Smooth muscle cell (in vitro differentiated cells): ENCODE measurements around the gene SNCAIP. TPM values are rescaled to one million over a fixed set of nuclear protein-coding genes. Genes with fewer than 3 reads are reported as not detected.
"Not testable (repeated sequence)": the region's sequence is repeated elsewhere in the genome, so short reads cannot be mapped to it uniquely, and the experiment has no call there.

ENCODE experiments used
- DNase-seq: peaks from one replicate; lab custom pipeline; 2025; ENCODE audit not compliant: unreplicated experiment; lab: John Stamatoyannopoulos, UW
- H2AFZ ChIP-seq: fragments of 200-600 bp; sonication (generic); 2 replicates; pipeline ENCODE4 v1.6.0; 2016; ENCODE audit warnings: antibody characterized with exemption, low read depth, mild to moderate bottlenecking
- H3F3A ChIP-seq: fragments of 200-600 bp; sonication (generic); 2 replicates; pipeline ENCODE4 v1.6.0; 2017; ENCODE audit warnings: antibody characterized with exemption, low read depth
- H3K27ac ChIP-seq: fragments of 200-600 bp; sonication (generic); 2 replicates; pipeline ENCODE4 v1.5.1; 2016; ENCODE audit warnings: low read depth, mild to moderate bottlenecking
- H3K27me3 ChIP-seq: fragments of 200-600 bp; sonication (generic); 2 replicates; pipeline ENCODE4 v1.6.1; 2016; ENCODE audit warnings: low read depth, mild to moderate bottlenecking
- H3K36me3 ChIP-seq: fragments of 200-600 bp; sonication (generic); 2 replicates; pipeline ENCODE4 v1.5.1; 2016; ENCODE audit warnings: low read depth
- H3K4me1 ChIP-seq: fragments of 200-600 bp; sonication (generic); 2 replicates; pipeline ENCODE4 v1.5.1; 2016; ENCODE audit warnings: low read depth
- H3K4me2 ChIP-seq: fragments of 200-600 bp; sonication (generic); 2 replicates; pipeline ENCODE4 v1.6.0; 2016; ENCODE audit warnings: mild to moderate bottlenecking
- H3K4me3 ChIP-seq: fragments of 200-600 bp; sonication (generic); 2 replicates; pipeline ENCODE4 v1.5.1; 2016; ENCODE audit warnings: mild to moderate bottlenecking
- H3K79me2 ChIP-seq: fragments of 200-600 bp; sonication (generic); 2 replicates; pipeline ENCODE4 v1.6.0; 2016; ENCODE audit warnings: low read depth, mild to moderate bottlenecking
- H3K9ac ChIP-seq: fragments of 200-600 bp; sonication (generic); 2 replicates; pipeline ENCODE4 v1.6.0; 2016; ENCODE audit warnings: low read depth
- H3K9me3 ChIP-seq: fragments of 200-600 bp; sonication (generic); replicated peaks from 2 replicates; pipeline ENCODE4 v1.5.1; 2016; ENCODE audit warnings: low read depth
- H4K20me1 ChIP-seq: fragments of 200-600 bp; sonication (generic); 2 replicates; pipeline ENCODE4 v1.6.0; 2016; ENCODE audit warnings: low read depth
- CTCF ChIP-seq: fragments of 200-600 bp; sonication (generic); IDR thresholded peaks from 2 replicates; pipeline ENCODE4 v1.5.1; 2017; ENCODE audit warnings: borderline replicate concordance, mild to moderate bottlenecking, antibody characterized with exemption; ENCODE audit not compliant: insufficient read depth, poor library complexity, severe bottlenecking
- WGBS: methylation state at CpG from one replicate; pipeline ENCODE4 v1.1.7; 2016; ENCODE audit warnings: low lambda C conversion rate; 5-methylcytosine and 5-hydroxymethylcytosine counted together
- polyA plus RNA-seq: library from polyadenylated mRNA; unstranded; fragments of >200 nt; fragmentation: Nextera tagmentation; extraction: Ambion mirVana; gene quantifications from 2 replicates; pipeline ENCODE4 v1.2.1, GENCODE V29; 2016
- total RNA-seq: library from RNA; depleted of rRNA; stranded (reverse); fragments of >200 nt; gene quantifications from 2 replicates; pipeline ENCODE4 v1.2.3, GENCODE V29; 2014

SNCAIP gene
- total and polyA plus RNA-seq, 2 experiments from 2014 or later, result 7.2 to 8.0 TPM

- H3K4me2 ChIP-seq, result peak overlapping the region; percentile 21
- no peak for DNase-seq
- H3K36me3 ChIP-seq, result no peaks in the 10 kb centered on the region
- no peak overlapping the region for H2AFZ ChIP-seq
- no peaks in the 10 kb centered on the region for H4K20me1 ChIP-seq
- no peaks in the 10 kb centered on the region for H3K9me3 ChIP-seq
- H3F3A ChIP-seq, result no peaks in the 10 kb centered on the region
- H3K9ac ChIP-seq, result no peak overlapping the region
- no peaks in the 10 kb centered on the region for H3K27me3 ChIP-seq
- no peak overlapping the region for H3K27ac ChIP-seq
- H3K79me2 ChIP-seq, result no peaks in the 10 kb centered on the region
- no peak for TF ChIP-seq CTCF
- no peak overlapping the region for H3K4me3 ChIP-seq
- H3K4me1 ChIP-seq, result no peaks in the 10 kb centered on the region
- 86% methylated on average over 3 of the region's 3 CpGs for WGBS
Measured at GRCh38 chr5:122478741-122479442, 166.9 kb downstream of the SNCAIP start.

GRCh38 chr5:122480146-122480545 lies 168.1 kb downstream of the SNCAIP start:
- Histone ChIP-seq H3K36me3 (no peaks in the 10 kb centered on the region), H3F3A (no peaks in the 10 kb centered on the region), H3K27ac (no peak overlapping the region), H2AFZ (no peak overlapping the region), H3K4me2 (peak overlapping the region; percentile 2), H3K4me1 (no peaks in the 10 kb centered on the region), H3K27me3 (no peaks in the 10 kb centered on the region), H3K9ac (no peak overlapping the region), H3K79me2 (no peaks in the 10 kb centered on the region), H3K4me3 (no peak overlapping the region), H3K9me3 (no peaks in the 10 kb centered on the region), H4K20me1 (no peaks in the 10 kb centered on the region)
- 21% methylated on average over 1 of the region's 1 CpG for WGBS
- no peak for TF ChIP-seq CTCF
- DNase-seq, result no peak

GRCh38 chr5:122484103-122484502 lies 172.1 kb downstream of the SNCAIP start:
- Histone ChIP-seq H4K20me1 (no peaks in the 10 kb centered on the region), H3K27ac (no peak overlapping the region), H3K79me2 (no peaks in the 10 kb centered on the region), H3K27me3 (no peaks in the 10 kb centered on the region), H3K4me3 (no peak overlapping the region), H3K9me3 (no peaks in the 10 kb centered on the region), H2AFZ (no peak overlapping the region), H3K4me1 (no peaks in the 10 kb centered on the region), H3F3A (no peaks in the 10 kb centered on the region), H3K4me2 (no peak overlapping the region), H3K9ac (no peak overlapping the region), H3K36me3 (no peaks in the 10 kb centered on the region)
- TF ChIP-seq CTCF, result no peak
- 98% methylated on average over 3 of the region's 3 CpGs for WGBS
- DNase-seq, result no peak

GRCh38 chr5:122485226-122485625 lies 173.2 kb downstream of the SNCAIP start:
- WGBS, result 66% methylated on average over 2 of the region's 2 CpGs
- Histone ChIP-seq H3K4me1 (no peaks in the 10 kb centered on the region), H3K4me3 (no peak overlapping the region), H3K27me3 (no peaks in the 10 kb centered on the region), H2AFZ (no peak overlapping the region), H3K9ac (no peak overlapping the region), H3K4me2 (no peak overlapping the region), H3K79me2 (no peaks in the 10 kb centered on the region), H4K20me1 (no peaks in the 10 kb centered on the region), H3F3A (no peaks in the 10 kb centered on the region), H3K9me3 (no peaks in the 10 kb centered on the region), H3K27ac (no peak overlapping the region), H3K36me3 (no peaks in the 10 kb centered on the region)
- DNase-seq, result no peak
- no peak for TF ChIP-seq CTCF

- 96% methylated on average over 6 of the region's 6 CpGs for WGBS
- not testable (repeated sequence) for H3K79me2 ChIP-seq, H3K4me3 ChIP-seq, H2AFZ ChIP-seq, H3K27ac ChIP-seq, H3K4me1 ChIP-seq, H3K9me3 ChIP-seq, H3F3A ChIP-seq, H3K36me3 ChIP-seq, H3K9ac ChIP-seq, DNase-seq, H3K4me2 ChIP-seq, H3K27me3 ChIP-seq, H4K20me1 ChIP-seq
Measured at GRCh38 chr5:122486616-122487015, 174.6 kb downstream of the SNCAIP start.
